Brain microvascular endothelial cell (primary cell): Measurements from ENCODE around the gene EHD4.

ENCODE experiments used
- DNase-seq: peaks from one replicate; pipeline ENCODE4 v3.0.0-alpha.2; 2020
- H3K27ac ChIP-seq: fragments of 250-450 bp; sonication (Bioruptor Pico); 2 replicates; pipeline ENCODE4 v1.5.1; 2020; ENCODE audit warnings: mild to moderate bottlenecking, moderate library complexity
- H3K27me3 ChIP-seq: fragments of 250-450 bp; sonication (Bioruptor Pico); replicated peaks from 2 replicates; pipeline ENCODE4 v1.5.1; 2020; ENCODE audit warnings: mild to moderate bottlenecking
- H3K36me3 ChIP-seq: fragments of 250-450 bp; sonication (Bioruptor Pico); replicated peaks from 2 replicates; pipeline ENCODE4 v1.5.1; 2020; ENCODE audit warnings: mild to moderate bottlenecking
- H3K4me3 ChIP-seq: 2 replicates; pipeline ENCODE4 v1.5.1; 2011; ENCODE audit warnings: low read depth, mild to moderate bottlenecking, control low read depth, low read length, moderate library complexity
- in situ Hi-C: cut with HindIII; loops from 2 replicates; pipeline ENCODE4 v1.10.0; 2017; ENCODE audit warnings: low sequenced_read_pairs, low pct_ligation_motif_present
- TF ChIP-seq, protein P1 (sequence below): IDR thresholded peaks from 2 replicates; pipeline ENCODE4 v1.5.1; 2011; ENCODE audit warnings: low read depth, mild to moderate bottlenecking, moderate library complexity, low read length, control low read depth, inconsistent platforms; ENCODE audit errors: missing control alignments

Gene EHD4

DNA sequence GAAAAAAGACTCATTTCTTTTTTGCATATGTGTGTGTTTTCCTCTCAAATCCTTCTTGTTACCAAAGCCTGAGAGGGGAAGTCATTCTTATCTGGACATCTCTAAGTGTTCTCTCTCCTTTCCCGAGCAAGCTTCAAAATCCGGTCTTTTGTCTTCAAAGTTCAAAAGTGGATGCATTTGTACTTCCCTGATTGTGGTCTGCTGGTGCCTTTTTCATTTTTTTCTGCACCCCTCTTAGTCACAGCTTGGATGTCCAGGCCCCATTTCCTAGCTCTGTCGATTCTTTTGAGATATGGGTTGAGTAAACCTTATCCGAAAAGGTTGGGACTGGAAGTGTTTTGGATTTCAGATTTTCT, 34.8 kb downstream of the EHD4 start:
- no peak overlapping the region for H3K27ac ChIP-seq
- TF ChIP-seq, protein P1, sequence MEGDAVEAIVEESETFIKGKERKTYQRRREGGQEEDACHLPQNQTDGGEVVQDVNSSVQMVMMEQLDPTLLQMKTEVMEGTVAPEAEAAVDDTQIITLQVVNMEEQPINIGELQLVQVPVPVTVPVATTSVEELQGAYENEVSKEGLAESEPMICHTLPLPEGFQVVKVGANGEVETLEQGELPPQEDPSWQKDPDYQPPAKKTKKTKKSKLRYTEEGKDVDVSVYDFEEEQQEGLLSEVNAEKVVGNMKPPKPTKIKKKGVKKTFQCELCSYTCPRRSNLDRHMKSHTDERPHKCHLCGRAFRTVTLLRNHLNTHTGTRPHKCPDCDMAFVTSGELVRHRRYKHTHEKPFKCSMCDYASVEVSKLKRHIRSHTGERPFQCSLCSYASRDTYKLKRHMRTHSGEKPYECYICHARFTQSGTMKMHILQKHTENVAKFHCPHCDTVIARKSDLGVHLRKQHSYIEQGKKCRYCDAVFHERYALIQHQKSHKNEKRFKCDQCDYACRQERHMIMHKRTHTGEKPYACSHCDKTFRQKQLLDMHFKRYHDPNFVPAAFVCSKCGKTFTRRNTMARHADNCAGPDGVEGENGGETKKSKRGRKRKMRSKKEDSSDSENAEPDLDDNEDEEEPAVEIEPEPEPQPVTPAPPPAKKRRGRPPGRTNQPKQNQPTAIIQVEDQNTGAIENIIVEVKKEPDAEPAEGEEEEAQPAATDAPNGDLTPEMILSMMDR: no peak
- in situ Hi-C loops: no loop called here
- H3K4me3 ChIP-seq: no peak overlapping the region
- no peak for DNase-seq
- H3K27me3 ChIP-seq: no peaks in the 10 kb centered on the region
- H3K36me3 ChIP-seq: peaks cover 2% of the 10 kb centered on the region

DNA sequence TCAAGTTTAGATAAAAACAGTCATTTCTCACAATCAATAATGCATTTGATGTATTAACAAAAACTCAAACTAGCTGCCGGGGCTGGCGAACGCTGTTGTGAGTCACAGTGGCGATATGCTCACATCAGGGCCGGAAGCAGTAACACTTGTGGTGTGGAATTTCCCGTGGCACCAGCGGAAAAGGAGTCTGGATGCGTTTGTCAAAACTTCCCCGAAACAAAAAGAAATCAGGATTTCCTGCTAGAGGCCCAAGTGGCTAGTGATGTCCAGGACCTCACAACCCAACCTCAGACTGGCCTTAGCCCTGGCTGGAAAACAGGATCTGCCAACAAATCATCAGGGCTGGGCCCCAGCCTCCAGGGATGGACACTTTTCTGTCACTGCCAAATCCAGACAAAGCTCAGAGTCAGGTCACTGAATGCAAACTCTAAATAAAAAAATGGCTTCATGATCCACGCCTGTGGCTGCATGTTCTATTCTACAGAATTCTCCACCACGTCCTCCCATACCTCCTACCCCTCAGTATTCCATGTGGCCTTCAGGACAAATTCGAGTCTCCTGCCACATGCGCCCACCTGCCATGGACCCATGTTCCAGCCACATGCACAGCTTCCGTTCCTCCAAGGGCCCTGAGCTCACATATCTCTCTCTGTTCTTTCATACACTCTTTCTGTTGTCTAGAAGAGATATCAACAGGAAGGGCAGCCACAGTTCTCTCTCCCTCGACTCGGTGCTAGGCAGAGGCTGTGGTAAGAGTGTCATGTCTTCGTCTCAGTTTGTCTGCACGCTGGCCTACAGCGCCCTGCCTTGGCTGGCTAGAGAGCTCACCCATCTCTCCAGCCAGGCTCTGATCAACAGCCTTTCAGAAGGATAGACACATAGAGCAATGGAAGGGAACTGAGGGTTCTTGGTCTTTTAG, 35.4 kb downstream of the EHD4 start:
- Histone ChIP-seq H3K27me3 (no peaks in the 10 kb centered on the region), H3K4me3 (no peak overlapping the region), H3K36me3 (peaks cover 2% of the 10 kb centered on the region), H3K27ac (peak overlapping the region; percentile 72)
- in situ Hi-C loops: no loop called here
- DNase-seq: peak; percentile 73
- TF ChIP-seq, protein P1: no peak

- in situ Hi-C loops: no loop called here
- H3K36me3 ChIP-seq: peaks cover 2% of the 10 kb centered on the region
- TF ChIP-seq, protein P1: no peak
- H3K27me3 ChIP-seq: no peaks in the 10 kb centered on the region
- DNase-seq: no peak
- no peak overlapping the region for H3K4me3 ChIP-seq
- peak overlapping the region; percentile 72 for H3K27ac ChIP-seq
Observed at GRCh38 chr15:41936155-41936554, 36.2 kb downstream of the EHD4 start.

GRCh38 chr15:41935566-41936020, 36.8 kb downstream of the EHD4 start:
- DNase-seq: no peak
- H3K4me3 ChIP-seq: no peak overlapping the region
- no peaks in the 10 kb centered on the region for H3K27me3 ChIP-seq
- TF ChIP-seq, protein P1: no peak
- H3K27ac ChIP-seq: no peak overlapping the region
- in situ Hi-C loops: no loop called here
- H3K36me3 ChIP-seq: peaks cover 2% of the 10 kb centered on the region

DNA sequence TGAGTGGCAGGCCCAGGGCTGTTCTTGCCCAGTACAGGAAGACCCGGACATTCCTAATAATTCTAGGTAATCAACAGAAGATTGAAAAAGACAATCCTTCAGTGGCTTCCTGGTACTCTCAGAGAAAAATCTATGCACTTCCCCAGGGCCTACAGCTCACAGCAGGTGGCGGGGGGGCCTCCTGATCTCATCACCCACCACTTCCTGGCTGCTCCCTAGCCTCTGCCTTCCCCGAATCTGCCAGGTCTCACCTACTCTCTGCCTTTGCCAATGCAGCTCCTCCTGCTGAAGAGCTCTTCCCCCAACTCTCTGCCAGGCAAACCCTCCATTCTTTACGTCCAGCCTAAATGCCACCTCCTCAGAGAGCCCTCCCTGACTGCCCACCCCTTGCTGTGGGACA, 37.5 kb downstream of the EHD4 start:
- DNase-seq: no peak
- TF ChIP-seq, protein P1: no peak
- Histone ChIP-seq H3K4me3 (no peak overlapping the region), H3K36me3 (no peaks in the 10 kb centered on the region), H3K27me3 (no peaks in the 10 kb centered on the region), H3K27ac (peak overlapping the region; percentile 24)
- in situ Hi-C loops: no loop called here
